Body of pancreas (tissue), 4 donors: ENCODE measurements around the gene MAP3K4.

Source experiments
- POLR2A ChIP-seq, 3 donors: fragments of 450-650 bp; IDR thresholded peaks; one replicate each; pipeline ENCODE4 v1.6.1; 2016; ENCODE audit warnings: antibody characterized with exemption in 3 of 3, mild to moderate bottlenecking in 2 of 3
- TF ChIP-seq, protein P1 (sequence below), 7 experiments: fragments of 450-650 bp in 4 of 7; fragments of 200-600 bp in 3 of 7; sonication (generic) in 3 of 7; IDR thresholded peaks; one replicate each; pipeline ENCODE4 v1.5.1; 2016 to 2019; ENCODE audit warnings: antibody characterized with exemption in 7 of 7

DNA sequence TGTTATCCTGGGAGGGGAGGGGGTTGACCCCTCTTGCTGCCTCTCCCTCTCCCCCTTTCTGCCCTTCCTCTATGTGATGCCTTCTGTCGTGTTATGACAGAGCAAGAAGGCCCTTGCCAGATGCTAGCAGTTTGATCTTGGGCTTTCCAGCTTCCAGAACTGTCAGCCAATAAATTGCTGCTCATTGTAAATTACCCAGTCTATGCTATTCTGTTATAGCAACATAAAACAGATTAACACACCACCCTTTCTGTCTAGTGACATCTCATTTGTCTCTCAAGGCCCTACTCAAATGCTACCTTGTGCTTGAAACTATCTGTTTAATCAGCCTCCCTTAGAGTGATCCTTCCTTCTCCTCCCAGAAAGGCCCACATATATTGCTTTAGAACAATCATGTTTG lies 16.4 kb upstream of the MAP3K4 start:
- TF ChIP-seq, protein P1, sequence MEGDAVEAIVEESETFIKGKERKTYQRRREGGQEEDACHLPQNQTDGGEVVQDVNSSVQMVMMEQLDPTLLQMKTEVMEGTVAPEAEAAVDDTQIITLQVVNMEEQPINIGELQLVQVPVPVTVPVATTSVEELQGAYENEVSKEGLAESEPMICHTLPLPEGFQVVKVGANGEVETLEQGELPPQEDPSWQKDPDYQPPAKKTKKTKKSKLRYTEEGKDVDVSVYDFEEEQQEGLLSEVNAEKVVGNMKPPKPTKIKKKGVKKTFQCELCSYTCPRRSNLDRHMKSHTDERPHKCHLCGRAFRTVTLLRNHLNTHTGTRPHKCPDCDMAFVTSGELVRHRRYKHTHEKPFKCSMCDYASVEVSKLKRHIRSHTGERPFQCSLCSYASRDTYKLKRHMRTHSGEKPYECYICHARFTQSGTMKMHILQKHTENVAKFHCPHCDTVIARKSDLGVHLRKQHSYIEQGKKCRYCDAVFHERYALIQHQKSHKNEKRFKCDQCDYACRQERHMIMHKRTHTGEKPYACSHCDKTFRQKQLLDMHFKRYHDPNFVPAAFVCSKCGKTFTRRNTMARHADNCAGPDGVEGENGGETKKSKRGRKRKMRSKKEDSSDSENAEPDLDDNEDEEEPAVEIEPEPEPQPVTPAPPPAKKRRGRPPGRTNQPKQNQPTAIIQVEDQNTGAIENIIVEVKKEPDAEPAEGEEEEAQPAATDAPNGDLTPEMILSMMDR (IDR thresholded peaks at IDR 0.05), result no peak
- TF ChIP-seq POLR2A (IDR thresholded peaks at IDR 0.05), result no peak
